Lower lobe of right lung (tissue), 2 donors: Measurements from ENCODE around the gene COLEC11. TPM values are rescaled to one million over a fixed set of nuclear protein-coding genes. Genes with fewer than 3 reads are reported as not detected.

Source experiments
- ATAC-seq, 2 donors: fragments of 200-7000 bp; cut with Tn5 transposase; one replicate each; pipeline ENCODE4 v1.9.1; 2020 to 2022; ENCODE audit warnings: mild to moderate bottlenecking in 2 of 2, moderate library complexity in 2 of 2
- DNase-seq: peaks from one replicate; pipeline ENCODE4 v3.0.0-alpha.2; 2020
- H3K27ac ChIP-seq: fragments of 200-600 bp; one replicate; pipeline ENCODE4 v1.8.0; 2022
- H3K27me3 ChIP-seq: fragments of 200-600 bp; one replicate; pipeline ENCODE4 v1.8.0; 2022; ENCODE audit warnings: low read depth
- H3K36me3 ChIP-seq: fragments of 200-600 bp; one replicate; pipeline ENCODE4 v1.8.0; 2022; ENCODE audit warnings: mild to moderate bottlenecking
- H3K4me1 ChIP-seq: fragments of 200-600 bp; one replicate; pipeline ENCODE4 v1.8.0; 2022
- H3K4me3 ChIP-seq: fragments of 200-600 bp; one replicate; pipeline ENCODE4 v1.8.0; 2022; ENCODE audit warnings: mild to moderate bottlenecking
- H3K9me3 ChIP-seq: fragments of 200-600 bp; one replicate; pipeline ENCODE4 v1.8.0; 2022
- intact Hi-C: fragments of 100-400 bp; cut with DNase I; formaldehyde crosslinking; loops from one replicate; pipeline ENCODE4 v1.11.0; 2022
- total RNA-seq: library from RNA; stranded (reverse); fragmentation: NEBNext Ultra II Directional; extraction: Animal tissue kit (Norgen Biotek cat#: 25700); gene quantifications from one replicate; pipeline ENCODE4 v1.2.1, GENCODE V29; 2021
- TF ChIP-seq, protein P1 (sequence below): fragments of 200-600 bp; IDR thresholded peaks from one replicate; pipeline ENCODE4 v1.8.0; 2022; ENCODE audit warnings: antibody characterized with exemption, mild to moderate bottlenecking
- donor health status: DM: no; HTN: yes; CAD: no; lungs with severe emphysema.

Gene COLEC11
- total RNA-seq, 1 donor from 2014 or later = 0.30 TPM

DNA sequence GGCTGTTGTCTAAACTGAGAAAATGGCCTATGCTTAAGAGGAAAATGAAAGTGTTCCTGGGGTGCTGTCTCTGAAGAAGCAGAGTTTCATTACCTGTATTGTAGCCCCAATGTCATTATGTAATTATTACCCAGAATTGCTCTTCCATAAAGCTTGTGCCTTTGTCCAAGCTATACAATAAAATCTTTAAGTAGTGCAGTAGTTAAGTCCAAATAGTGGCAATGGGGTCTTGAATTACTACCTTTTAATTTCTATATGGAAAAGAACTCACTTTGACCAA, 49.3 kb downstream of the COLEC11 start:
- Histone ChIP-seq H3K4me3 (no peak overlapping the region), H3K27ac (no peak overlapping the region), H3K9me3 (no peaks in the 10 kb centered on the region), H3K36me3 (no peaks in the 10 kb centered on the region), H3K4me1 (no peaks in the 10 kb centered on the region), H3K27me3 (no peaks in the 10 kb centered on the region)
- ATAC-seq (no peak), DNase-seq (no peak)
- intact Hi-C loops = no loop called here
- TF ChIP-seq, protein P1, sequence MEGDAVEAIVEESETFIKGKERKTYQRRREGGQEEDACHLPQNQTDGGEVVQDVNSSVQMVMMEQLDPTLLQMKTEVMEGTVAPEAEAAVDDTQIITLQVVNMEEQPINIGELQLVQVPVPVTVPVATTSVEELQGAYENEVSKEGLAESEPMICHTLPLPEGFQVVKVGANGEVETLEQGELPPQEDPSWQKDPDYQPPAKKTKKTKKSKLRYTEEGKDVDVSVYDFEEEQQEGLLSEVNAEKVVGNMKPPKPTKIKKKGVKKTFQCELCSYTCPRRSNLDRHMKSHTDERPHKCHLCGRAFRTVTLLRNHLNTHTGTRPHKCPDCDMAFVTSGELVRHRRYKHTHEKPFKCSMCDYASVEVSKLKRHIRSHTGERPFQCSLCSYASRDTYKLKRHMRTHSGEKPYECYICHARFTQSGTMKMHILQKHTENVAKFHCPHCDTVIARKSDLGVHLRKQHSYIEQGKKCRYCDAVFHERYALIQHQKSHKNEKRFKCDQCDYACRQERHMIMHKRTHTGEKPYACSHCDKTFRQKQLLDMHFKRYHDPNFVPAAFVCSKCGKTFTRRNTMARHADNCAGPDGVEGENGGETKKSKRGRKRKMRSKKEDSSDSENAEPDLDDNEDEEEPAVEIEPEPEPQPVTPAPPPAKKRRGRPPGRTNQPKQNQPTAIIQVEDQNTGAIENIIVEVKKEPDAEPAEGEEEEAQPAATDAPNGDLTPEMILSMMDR = no peak

DNA sequence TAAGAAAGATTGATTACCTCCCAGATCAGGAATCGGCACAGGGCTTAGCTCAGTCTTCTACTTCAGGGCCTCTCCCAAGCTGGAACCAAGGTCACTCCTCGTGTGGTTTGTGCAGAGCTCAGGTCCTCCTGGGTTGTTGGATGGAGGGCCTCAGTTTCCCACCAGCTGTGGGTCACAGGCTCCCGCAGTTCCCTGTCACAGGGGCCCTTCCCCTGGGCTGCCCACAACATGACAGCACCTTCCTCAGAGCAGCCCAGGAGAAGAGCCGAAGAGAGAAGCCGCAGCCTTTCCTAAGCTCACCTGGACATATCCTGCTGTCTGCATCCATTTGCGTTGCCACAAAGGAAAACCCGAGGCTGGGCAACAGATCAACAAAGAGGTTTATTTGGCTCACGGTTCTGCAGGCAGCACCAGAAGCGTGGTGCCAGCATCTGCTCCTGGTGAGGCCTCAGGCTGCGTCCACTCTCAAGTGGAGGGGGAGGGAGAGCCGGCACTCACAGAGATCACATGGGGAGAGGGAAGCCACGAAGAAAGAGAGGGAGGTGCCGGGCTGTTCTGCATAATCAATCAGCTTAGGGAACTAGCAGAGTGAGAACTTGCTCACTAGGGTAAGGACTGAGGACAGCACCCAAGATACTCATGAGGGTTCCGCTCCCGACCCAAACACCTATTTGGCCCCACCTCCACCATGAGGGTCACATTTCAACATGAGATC, 50.1 kb downstream of the COLEC11 start:
- Histone ChIP-seq H3K27me3 (no peaks in the 10 kb centered on the region), H3K9me3 (no peaks in the 10 kb centered on the region), H3K4me1 (no peaks in the 10 kb centered on the region), H3K36me3 (no peaks in the 10 kb centered on the region), H3K27ac (no peak overlapping the region), H3K4me3 (no peak overlapping the region)
- intact Hi-C loops = no loop called here
- ATAC-seq (no peak), DNase-seq (no peak)
- TF ChIP-seq, protein P1 = no peak

DNA sequence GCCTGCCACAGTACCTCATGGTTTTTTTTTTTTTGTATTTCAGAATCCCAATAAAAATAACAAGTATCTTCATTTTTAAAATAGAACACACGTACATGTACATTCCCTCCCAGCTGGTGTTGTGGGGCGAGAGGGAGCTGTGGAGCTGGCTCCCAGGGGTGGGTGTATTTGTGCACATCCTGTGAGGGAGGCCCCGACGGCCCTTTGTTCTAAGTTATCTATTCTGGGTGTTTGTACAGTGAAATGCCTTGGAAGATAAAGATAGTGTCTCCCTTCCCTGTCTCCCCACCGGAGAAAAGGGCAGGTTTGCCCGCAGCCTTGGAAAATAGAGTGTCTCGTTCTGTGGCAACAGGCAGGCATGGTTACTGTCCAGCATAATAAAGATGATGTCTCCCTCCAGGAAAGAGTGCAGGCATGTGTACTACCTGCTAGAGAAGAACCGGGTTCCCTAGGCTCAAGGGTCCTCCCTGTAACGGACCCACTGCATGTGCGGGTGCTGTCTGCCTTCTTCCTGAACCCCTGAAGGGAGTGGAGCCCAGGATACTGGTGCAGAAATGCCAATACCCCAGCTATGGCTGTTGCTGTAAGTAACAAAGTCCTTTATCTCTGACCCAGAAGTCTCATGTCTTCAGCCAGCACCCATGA, 51.0 kb downstream of the COLEC11 start:
- Histone ChIP-seq H3K9me3 (no peaks in the 10 kb centered on the region), H3K36me3 (no peaks in the 10 kb centered on the region), H3K4me3 (no peak overlapping the region), H3K4me1 (peaks cover 4% of the 10 kb centered on the region), H3K27me3 (no peaks in the 10 kb centered on the region), H3K27ac (no peak overlapping the region)
- no peak for DNase-seq
- TF ChIP-seq, protein P1 = no peak
- intact Hi-C loops = no loop called here
- ATAC-seq = no peak

DNA sequence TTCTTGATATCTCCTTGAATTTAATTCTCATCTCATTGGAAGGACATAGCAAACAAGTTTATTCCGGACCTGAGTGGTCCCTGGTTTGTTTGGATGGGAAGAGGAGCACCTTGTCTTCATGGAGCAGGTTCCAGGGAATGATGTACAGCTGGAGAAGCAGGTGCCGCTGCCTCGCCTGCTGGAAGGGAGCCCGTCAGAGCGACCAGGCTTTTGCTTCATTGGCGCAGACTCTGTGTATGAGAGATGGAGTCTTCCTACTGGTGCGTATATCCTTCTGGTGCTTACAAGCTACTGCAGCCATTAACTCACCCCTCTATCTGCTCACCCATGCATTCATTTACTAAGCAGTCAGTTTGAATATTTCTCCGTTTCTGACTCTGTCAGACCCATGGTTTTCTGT, 51.5 kb downstream of the COLEC11 start:
- DNase-seq = no peak
- H3K27me3 ChIP-seq = no peaks in the 10 kb centered on the region
- H3K4me1 ChIP-seq = peaks cover 7% of the 10 kb centered on the region
- no peak overlapping the region for H3K27ac ChIP-seq
- no peak overlapping the region for H3K4me3 ChIP-seq
- TF ChIP-seq, protein P1 = no peak
- no peak for ATAC-seq
- no peaks in the 10 kb centered on the region for H3K9me3 ChIP-seq
- intact Hi-C loops = no loop called here
- H3K36me3 ChIP-seq = no peaks in the 10 kb centered on the region

DNA sequence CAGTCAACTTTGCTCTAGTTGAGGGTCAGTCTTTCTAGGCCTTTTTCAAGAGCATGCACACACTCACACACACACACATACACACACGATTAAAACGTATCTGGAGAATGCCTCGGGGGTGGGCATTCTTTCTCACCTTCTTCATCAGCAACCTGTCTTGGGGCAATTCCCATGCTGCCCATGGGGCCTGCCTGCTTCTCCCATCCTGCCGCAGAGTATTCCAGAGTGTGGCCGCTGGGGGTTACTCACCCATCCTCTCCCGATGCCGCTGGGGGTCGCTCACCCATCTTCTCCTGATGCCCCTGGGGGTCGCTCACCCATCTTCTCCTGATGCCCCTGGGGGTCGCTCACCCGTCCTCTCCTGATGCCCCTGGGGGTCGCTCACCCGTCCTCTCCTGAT, 52.3 kb downstream of the COLEC11 start:
- Histone ChIP-seq H3K27ac (no peak overlapping the region), H3K4me3 (no peak overlapping the region), H3K27me3 (peaks cover 4% of the 10 kb centered on the region), H3K36me3 (no peaks in the 10 kb centered on the region), H3K9me3 (no peaks in the 10 kb centered on the region), H3K4me1 (peaks cover 15% of the 10 kb centered on the region)
- TF ChIP-seq, protein P1 = no peak
- intact Hi-C loops = no loop called here
- DNase-seq = no peak
- no peak for ATAC-seq
